Caco-2 (cell line): Measurements from ENCODE around the gene TRDN. TPM values are rescaled to one million over a fixed set of nuclear protein-coding genes. Genes with fewer than 3 reads are reported as not detected.
"Not testable (repeated sequence)": the region's sequence is repeated elsewhere in the genome, so short reads cannot be mapped to it uniquely, and the experiment has no call there.

Experiments
- BruUV-seq: library from RNA; stranded (reverse); fragments of 400-500 nt; replicated peaks from 2 replicates; lab custom pipeline; 2021; lab: Mats Ljungman, UMichigan
- CTCF ChIA-PET: fragments of 300-600 bp; sonication (Branson Sonifier 250); formaldehyde crosslinking; loops from one replicate; lab custom pipeline; 2022; ENCODE audit warnings: antibody characterized with exemption; lab: Charles Lee
- POLR2A ChIA-PET: fragments of 300-600 bp; sonication (Branson Sonifier 250); formaldehyde crosslinking; loops from one replicate; lab custom pipeline; 2022; ENCODE audit warnings: antibody characterized with exemption; lab: Charles Lee
- DNase-seq, 2 experiments: peaks; one replicate each; pipeline versions ENCODE4 v3.0.0 to v3.0.0-alpha.2; 2020 to 2022
- H3K27me3 ChIP-seq: replicated peaks from 2 replicates; pipeline ENCODE4 v1.6.0; 2011; ENCODE audit warnings: low read length; ENCODE audit not compliant: control insufficient read depth, insufficient read depth
- H3K36me3 ChIP-seq: 2 replicates; pipeline ENCODE4 v1.5.1; 2011; ENCODE audit warnings: low read length; ENCODE audit not compliant: control insufficient read depth, insufficient read depth
- H3K4me1 ChIP-seq: fragments of 250-450 bp; sonication (Bioruptor Pico); 2 replicates; pipeline ENCODE4 v1.5.1; 2020; ENCODE audit warnings: mild to moderate bottlenecking
- H3K4me3 ChIP-seq: 2 replicates; pipeline ENCODE4 v1.5.1; 2011; ENCODE audit warnings: low read depth, mild to moderate bottlenecking, control low read depth, low read length
- H3K9me3 ChIP-seq: fragments of 250-450 bp; sonication (Bioruptor Pico); 2 replicates; pipeline ENCODE4 v1.5.1; 2020; ENCODE audit warnings: mild to moderate bottlenecking, moderate library complexity
- H3K27ac Mint-ChIP-seq: one replicate; pipeline ENCODE4 v1.8.0; 2022; ENCODE audit warnings: mixed read lengths; ENCODE audit not compliant: unreplicated experiment
- H3K27me3 Mint-ChIP-seq: one replicate; pipeline ENCODE4 v1.8.0; 2022; ENCODE audit warnings: mixed read lengths; ENCODE audit not compliant: insufficient read depth, unreplicated experiment
- H3K36me3 Mint-ChIP-seq: one replicate; pipeline ENCODE4 v1.8.0; 2022; ENCODE audit warnings: mild to moderate bottlenecking, mixed read lengths; ENCODE audit not compliant: insufficient read depth, unreplicated experiment
- H3K4me1 Mint-ChIP-seq: one replicate; pipeline ENCODE4 v1.8.0; 2022; ENCODE audit warnings: low read depth, mixed read lengths; ENCODE audit not compliant: unreplicated experiment
- H3K4me3 Mint-ChIP-seq: one replicate; pipeline ENCODE4 v1.8.0; 2022; ENCODE audit warnings: mild to moderate bottlenecking, moderate library complexity, mixed read lengths; ENCODE audit not compliant: unreplicated experiment
- H3K9me3 Mint-ChIP-seq: one replicate; pipeline ENCODE4 v1.8.0; 2022; ENCODE audit warnings: mixed read lengths; ENCODE audit not compliant: unreplicated experiment
- CTCF ChIP-seq, 2 experiments: fragments of 200-600 bp in 1 of 2; IDR thresholded peaks; 1 replicate in 1 of 2; 2 replicates in 1 of 2; pipeline versions ENCODE4 v1.5.1 to v1.8.0; 2011 to 2022; ENCODE audit warnings: antibody characterized with exemption in 1 of 2, control low read depth in 1 of 2, inconsistent platforms in 1 of 2, low read depth in 1 of 2, low read length in 1 of 2, mild to moderate bottlenecking in 1 of 2, moderate library complexity in 1 of 2; ENCODE audit not compliant: insufficient read depth in 1 of 2, severe bottlenecking in 1 of 2, unreplicated experiment in 1 of 2
- intact Hi-C: fragments of 100-400 bp; cut with micrococcal nuclease; formaldehyde crosslinking; loops from one replicate; pipeline ENCODE4 v1.10.0; 2022; ENCODE audit not compliant: unreplicated experiment
- total RNA-seq: library from RNA; stranded (reverse); gene quantifications from 2 replicates; pipeline ENCODE4 v1.2.3, GENCODE V29; 2022

The TRDN gene
- total RNA-seq, 1 experiment from 2014 or later, result not detected

- no TSS peak for BruUV-seq
- no peaks in the 10 kb centered on the region for H3K36me3 Mint-ChIP-seq
- no peak overlapping the region for H3K4me3 Mint-ChIP-seq
- H3K9me3 Mint-ChIP-seq, result no peaks in the 10 kb centered on the region
- Histone ChIP-seq H3K27me3 (no peaks in the 10 kb centered on the region), H3K9me3 (no peaks in the 10 kb centered on the region), H3K36me3 (no peaks in the 10 kb centered on the region), H3K4me3 (no peak overlapping the region), H3K4me1 (no peaks in the 10 kb centered on the region)
- no peak for DNase-seq
- TF ChIP-seq CTCF (IDR thresholded peaks at IDR 0.05; ENCODE audit: insufficient read depth in 1 of 2, low read depth in 1 of 2, low read length in 1 of 2, severe bottlenecking in 1 of 2, unreplicated experiment in 1 of 2), result no peak
- H3K27ac Mint-ChIP-seq, result no peak overlapping the region
- CTCF ChIA-PET, result no interaction called here
- intact Hi-C loops, result no loop called here
- H3K4me1 Mint-ChIP-seq, result no peaks in the 10 kb centered on the region
- H3K27me3 Mint-ChIP-seq, result peaks cover 2% of the 10 kb centered on the region
- POLR2A ChIA-PET, result no interaction called here
These were observed 147.2 kb downstream of the TRDN start for GRCh38 chr6:123489589-123489988.

GRCh38 chr6:123480986-123481385 is 155.8 kb downstream of the TRDN start:
- H3K36me3 Mint-ChIP-seq, result no peaks in the 10 kb centered on the region
- H3K27me3 Mint-ChIP-seq, result no peaks in the 10 kb centered on the region
- H3K4me1 Mint-ChIP-seq, result no peaks in the 10 kb centered on the region
- H3K4me3 Mint-ChIP-seq, result no peak overlapping the region
- H3K4me3 ChIP-seq, result no peak overlapping the region
- no peak for DNase-seq
- intact Hi-C loops, result no loop called here
- no TSS peak for BruUV-seq
- H3K27ac Mint-ChIP-seq, result no peak overlapping the region
- H3K36me3 ChIP-seq, result no peaks in the 10 kb centered on the region
- H3K9me3 Mint-ChIP-seq, result no peaks in the 10 kb centered on the region
- CTCF ChIA-PET, result no interaction called here
- H3K4me1 ChIP-seq, result no peaks in the 10 kb centered on the region
- TF ChIP-seq CTCF (IDR thresholded peaks at IDR 0.05; ENCODE audit: insufficient read depth in 1 of 2, low read depth in 1 of 2, low read length in 1 of 2, severe bottlenecking in 1 of 2, unreplicated experiment in 1 of 2), result no peak
- H3K27me3 ChIP-seq, result no peaks in the 10 kb centered on the region
- H3K9me3 ChIP-seq, result no peaks in the 10 kb centered on the region
- POLR2A ChIA-PET, result no interaction called here

GRCh38 chr6:123472025-123472702 is 164.6 kb downstream of the TRDN start:
- H3K36me3 Mint-ChIP-seq, BruUV-seq, intact Hi-C loops, H3K27me3 Mint-ChIP-seq, H3K4me1 ChIP-seq, DNase-seq, H3K4me1 Mint-ChIP-seq, H3K9me3 ChIP-seq, H3K27me3 ChIP-seq, CTCF ChIA-PET, H3K4me3 Mint-ChIP-seq, H3K36me3 ChIP-seq, H3K9me3 Mint-ChIP-seq, H3K4me3 ChIP-seq, POLR2A ChIA-PET, H3K27ac Mint-ChIP-seq: not testable (repeated sequence)
